GM18526 (cell line): ENCODE data around the gene ARSB.

Experiments used
- POLR2A ChIP-seq: IDR thresholded peaks from 3 replicates; pipeline ENCODE4 v1.6.1; 2011; ENCODE audit not compliant: insufficient read length; ENCODE audit errors: extremely low read depth

ARSB gene

DNA sequence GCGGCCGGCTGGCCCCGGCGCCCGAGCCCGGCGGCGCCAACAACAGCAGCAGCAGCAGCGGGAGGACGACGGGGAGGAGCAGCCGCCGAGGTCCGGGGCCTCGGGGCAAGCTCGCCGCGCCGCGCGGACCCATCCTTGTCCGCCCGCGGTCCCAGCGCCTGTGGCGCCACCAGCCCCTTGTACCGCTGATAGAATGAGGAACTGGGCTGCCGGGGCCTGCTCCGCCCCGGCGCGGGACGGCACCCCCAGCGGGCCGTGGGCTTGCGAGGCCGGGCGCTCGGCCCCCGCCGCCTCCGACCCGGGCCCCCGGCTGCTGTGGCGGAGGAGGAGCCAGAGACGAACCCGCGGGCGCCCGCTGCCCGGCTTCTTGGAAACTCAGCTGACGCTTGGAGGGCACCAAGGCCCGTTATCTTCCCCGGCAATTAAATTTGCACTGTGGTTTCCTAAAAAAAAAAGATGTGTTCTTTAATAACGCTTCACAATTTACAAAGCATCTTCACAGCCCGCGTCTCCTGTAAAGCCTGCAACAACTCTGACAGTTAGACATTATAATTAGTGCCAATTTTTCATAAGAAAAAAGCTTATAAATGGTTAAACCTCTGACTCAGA is at the start of gene ARSB:
TSS of gene ARSB (minus strand) at position 195 of the 609 bp plus-strand sequence. CDS start at position 133, 62 bp downstream.
- no peak for TF ChIP-seq POLR2A

DNA sequence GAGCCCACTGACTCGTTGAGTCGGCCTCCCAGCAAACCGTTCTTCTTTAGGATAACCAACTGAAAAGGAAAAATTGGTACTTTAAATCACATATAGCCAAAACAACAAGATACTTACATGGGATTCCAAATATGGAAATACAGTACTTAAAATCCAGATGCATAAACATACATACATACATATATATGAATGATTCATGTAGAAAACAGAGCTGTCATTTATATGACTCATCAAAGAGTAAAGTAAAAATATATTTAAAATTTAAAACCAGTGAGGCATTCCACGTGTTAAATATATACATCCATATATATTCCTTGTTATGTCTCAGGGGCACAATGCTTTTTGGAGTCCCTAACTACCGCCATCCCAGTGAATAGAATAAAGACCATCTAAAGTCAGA is 47.7 kb upstream of the ARSB start:
- TF ChIP-seq POLR2A, result no peak

DNA sequence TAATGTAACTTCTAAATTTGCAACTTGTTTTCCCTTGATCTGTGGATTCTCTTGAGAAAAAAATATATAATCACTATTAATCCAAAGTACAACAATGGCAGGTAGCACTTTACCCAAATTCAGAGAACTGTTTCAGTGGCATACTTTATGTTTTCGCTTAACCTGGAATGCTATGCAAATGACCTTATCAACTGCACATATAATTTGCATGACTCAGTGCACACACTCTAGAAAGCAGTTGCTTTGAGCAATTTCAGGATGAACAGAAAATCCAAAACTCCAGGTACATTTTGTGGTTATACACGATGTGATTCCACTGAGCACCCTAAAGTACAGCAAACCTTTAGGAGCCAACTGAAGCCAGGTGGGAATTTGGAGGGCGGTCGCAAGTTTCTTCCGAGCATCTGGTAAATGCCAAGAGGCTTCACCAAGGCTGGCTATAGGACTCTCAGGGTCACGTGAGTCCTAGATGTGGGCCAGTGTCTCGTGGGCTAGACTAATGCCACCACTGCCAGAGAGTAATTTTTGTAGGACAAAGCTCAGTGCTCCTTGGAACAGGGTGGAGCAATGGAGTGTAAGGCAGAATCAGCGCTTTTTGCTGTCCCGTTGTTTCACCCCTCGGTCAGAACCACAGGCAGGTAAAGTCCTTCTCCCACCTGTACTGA is 47.1 kb upstream of the ARSB start:
- TF ChIP-seq POLR2A, result no peak

DNA sequence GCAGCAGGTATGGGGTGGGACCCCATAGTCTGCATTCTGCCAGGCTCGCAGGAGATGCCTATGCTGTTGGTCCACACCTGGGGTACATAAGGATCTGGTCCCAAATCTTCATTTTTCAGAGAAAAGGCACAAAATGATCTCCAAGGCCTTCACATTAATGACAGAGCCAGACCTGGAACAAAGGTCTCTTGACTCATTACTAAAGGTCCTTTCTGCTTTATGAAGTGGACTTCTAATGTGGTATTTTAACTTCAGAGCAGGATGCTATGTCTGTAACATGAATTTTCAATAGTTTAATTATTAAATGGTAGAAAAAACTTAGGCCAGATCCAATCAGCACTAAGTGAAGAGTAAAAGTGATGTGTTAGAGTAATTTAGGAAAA is 46.4 kb upstream of the ARSB start:
- no peak for TF ChIP-seq POLR2A

DNA sequence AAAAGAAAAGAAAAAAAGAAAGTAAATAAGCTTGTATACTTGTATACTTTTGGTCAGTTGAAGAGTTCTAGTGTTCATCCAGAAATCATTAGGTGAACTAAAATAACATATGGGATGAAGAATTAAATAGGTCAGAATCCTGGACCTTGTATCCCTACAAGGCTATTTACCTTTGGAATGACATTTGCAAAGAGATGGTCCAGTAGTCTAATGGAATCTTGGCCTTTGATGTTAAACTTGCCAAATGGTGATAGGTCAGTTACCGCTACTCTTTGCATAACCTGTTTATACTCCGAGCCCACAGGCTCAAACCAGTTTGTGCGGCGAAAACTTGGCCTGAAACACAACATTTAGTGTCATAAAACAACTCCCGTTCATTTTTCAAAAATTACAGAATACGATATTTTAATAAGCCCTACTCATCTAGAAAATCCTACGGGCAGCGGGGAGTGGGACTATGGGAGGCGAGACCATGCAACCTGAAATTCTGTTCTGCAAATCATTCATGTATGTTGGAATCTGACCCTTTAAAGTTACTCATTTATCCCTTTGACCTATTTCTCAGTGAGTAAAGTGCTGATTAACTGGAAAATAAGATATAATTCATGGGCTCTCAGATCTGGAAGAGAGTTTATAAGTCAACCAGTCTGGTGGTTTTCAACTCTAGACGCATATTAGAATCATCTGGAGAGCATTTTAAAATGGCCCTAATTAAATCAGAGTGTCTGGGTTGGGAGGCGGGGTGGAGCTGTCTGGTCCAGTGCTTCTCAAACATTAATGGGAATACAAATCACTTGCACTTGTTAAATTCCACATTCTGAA is 45.8 kb upstream of the ARSB start:
- no peak for TF ChIP-seq POLR2A

DNA sequence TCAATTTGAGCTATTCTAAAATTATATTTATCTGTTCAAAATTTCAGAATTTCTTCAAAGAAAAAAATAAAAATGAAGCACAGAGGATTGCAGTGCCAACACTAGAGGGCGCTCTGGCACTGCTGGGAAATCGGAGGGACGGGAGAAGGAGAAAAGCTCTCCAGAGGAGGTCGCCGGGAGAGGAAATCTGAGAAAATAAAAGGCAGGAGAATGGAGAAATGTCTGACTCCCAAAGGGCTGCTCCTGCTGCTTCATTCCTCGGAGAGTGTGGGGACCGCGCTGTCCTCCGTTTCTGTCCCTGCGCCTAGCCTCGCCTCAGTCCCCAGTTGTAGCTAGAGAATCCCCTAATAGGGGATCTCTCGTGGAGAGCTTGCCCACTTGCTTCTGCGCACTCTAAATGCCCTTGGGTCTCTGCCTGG is 40.0 kb upstream of the ARSB start:
- TF ChIP-seq POLR2A, result no peak

DNA sequence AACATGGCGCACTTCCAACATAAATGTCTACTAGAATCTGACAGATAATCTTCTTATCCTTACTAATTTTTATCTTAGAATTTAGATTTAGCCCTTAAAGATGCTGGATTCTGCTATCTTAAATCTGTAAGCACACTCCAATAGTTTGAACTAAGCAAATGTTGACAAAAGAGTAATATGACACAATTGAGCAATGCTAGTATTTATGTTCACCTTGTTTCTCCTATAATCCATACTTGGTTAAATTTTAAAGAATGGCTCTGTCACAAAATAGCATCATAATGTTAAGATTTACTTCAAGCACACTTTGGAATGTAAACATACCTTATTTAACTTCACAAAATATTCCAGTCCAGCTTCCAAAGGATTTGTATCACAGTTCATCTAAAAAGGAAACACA is 38.8 kb upstream of the ARSB start:
- TF ChIP-seq POLR2A, result no peak

DNA sequence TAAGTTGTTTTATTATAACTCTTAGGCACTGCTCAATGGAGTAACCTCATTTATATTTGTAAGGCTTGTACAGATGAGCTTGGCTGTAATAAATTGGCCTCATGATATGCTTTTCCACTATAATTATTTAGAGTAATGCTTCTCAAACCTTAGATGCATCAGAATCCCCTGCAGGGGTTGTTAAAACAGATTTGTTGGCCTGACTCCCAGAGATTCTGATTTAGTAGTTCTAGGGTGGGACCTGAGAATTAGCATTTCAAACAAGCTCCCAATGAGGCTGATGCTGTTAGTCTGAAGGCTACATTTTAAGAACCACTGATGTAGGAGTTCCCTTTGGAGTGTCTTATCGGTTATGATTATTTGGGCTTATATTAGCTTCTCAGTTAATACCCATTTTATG is 38.2 kb upstream of the ARSB start:
- TF ChIP-seq POLR2A, result no peak

DNA sequence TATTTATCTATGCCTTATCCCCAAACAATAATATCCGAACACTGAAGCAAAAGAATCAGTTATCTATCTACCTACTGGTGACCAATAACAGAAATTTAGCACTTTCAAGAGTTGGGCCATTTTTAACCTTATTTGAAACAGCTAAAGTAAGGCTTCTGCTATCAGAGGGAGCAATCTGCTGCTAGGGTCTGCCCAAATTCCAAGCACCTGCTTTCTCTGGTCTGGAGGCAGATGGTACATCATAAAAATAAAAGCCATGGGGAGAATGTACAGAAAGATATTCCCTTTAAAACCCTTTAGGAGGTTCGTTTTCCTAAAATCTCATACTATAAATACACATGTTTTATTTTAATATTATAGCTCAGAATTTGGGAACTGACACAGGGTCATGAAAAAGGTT is 37.7 kb upstream of the ARSB start:
- TF ChIP-seq POLR2A, result no peak

DNA sequence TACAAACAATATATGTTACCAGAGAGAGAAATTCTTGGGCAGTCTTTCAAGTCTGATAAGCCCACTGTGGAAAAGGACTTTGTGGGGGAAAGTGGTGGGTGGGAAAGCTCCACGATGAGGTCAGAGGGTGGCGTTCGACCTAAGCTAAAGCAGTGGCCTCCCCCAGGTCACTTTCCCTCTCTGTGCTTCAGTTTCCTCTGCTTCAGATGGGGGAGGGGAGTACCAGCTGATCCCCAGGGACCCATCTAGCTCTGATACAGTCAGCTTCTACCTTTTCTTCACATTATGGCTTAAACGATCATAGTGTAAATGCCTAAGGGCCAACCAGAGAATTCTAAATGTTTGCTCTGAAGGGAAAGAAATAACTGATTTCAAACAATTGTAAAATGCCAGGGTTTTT is 36.6 kb upstream of the ARSB start:
- TF ChIP-seq POLR2A, result no peak

DNA sequence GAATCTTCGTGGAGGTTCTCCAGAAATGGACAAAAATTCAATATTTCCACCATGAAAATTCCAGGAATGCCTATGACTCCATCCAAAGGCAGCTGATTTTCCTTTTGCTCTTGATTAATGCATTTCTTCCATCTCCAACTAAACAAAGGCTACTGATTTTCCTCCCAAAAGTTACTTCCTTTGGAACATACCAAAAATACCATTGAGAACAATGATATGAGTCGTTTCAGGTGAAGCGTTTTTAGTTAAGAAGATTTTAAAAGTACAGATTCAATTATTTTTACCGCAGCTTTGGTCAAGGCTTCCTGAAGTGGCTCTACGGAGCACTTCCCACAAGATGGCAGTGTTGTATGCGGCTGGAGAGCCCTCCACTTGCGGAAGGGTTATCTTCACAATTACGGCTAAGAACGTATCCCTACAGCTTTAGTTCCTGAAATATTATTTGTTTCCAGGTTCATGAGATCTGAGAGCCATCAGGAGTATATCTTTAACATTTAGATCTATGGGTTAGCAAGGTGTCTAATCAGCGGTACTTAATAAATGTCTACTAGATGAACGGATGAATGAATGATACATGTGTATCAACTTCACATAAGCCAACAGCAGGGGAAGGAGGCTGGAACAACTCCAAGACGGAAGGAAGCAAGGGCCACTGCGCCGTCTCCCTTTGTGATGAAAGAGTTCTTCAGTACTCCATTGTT is 35.9 kb upstream of the ARSB start:
- TF ChIP-seq POLR2A, result no peak

DNA sequence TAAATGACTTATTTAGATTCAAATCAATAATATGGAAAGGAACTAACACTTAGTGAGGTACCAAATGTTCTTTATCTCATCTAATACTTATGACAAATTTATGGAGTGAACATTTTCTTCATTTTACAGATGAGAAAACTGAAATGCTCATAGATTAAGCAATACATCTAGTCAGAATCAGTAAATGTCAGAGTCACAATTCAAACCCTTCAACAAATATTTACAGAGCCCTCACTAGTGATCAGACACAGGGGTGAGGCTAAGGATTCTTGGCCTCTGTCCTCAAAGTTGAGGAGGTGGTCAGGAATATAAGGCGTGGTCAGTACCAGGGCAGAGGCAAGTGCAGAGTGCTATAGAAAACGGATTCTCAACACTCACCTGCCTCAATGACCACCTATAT is 29.5 kb upstream of the ARSB start:
- no peak for TF ChIP-seq POLR2A

DNA sequence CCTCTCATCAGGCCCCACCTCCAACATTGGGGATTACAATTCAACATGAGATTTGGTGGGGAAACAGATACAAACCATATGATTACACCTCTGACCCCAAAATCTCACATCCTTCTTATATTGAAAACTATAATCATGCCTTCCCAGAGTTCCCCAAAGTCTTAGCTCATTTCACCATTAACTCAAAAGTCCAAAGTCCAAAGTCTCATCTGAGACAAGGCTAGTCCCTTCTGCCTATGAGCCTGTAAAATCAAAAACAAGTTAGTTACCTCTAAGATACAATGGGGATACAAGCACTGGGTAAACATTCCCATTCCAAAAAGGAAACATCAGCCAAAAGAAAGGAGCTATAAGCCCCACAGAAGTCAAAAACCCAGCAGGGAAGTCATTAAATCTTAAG is 26.8 kb upstream of the ARSB start:
- no peak for TF ChIP-seq POLR2A

DNA sequence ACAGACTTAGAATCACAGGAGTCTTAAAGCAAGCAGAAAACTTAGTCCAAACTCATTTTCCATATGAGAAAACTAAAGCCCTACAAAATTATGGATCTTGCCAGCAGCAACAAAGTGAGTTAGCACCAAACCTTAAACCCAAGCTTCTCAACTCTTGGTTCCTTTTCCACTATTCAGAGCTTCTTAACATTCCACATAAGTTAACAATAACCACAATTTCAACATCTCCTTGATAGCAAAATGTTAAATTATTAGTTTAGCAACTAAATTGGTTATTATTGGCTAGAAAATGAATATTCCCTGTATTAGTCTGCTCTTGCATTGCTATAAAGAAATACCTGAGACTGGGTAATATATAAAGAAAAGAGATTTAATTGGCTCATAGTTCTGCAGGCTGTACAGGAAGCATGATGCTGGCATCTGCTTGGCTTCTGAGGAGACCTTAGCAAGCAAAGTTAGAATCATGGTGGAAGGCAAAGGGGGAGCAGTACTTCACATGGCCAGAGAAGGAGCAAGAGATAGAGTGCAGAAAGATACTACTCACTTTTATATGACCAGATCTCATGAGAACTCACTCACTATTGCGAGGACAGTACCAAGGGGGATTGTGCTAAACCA is 26.2 kb upstream of the ARSB start:
- TF ChIP-seq POLR2A, result no peak

DNA sequence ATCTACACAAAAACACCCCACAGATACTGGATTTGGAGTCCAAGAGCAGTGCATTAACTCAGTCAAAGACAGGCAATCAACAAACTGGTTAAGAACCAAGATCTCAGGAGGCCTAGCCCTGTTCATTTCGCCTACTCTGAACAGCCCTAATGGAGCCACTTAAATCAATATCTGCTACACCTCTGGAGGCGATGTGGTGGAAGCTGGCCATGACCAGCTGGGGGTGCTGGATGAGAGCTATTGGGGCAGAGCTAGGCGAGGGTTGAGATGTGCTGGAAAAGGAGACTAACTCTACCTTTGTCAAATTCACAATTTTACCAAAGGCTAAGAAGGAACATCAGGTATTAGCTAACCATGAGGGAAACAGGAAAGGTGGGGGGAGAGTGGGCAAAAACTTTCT is 23.3 kb upstream of the ARSB start:
- no peak for TF ChIP-seq POLR2A
